CD4-positive, CD25-positive, alpha-beta regulatory T cell (primary cell): ENCODE data around the gene OR2T27. TPM values are rescaled to one million over a fixed set of nuclear protein-coding genes. Genes with fewer than 3 reads are reported as not detected.

Source experiments
- ATAC-seq, 2 donors: fragments of 150-1000 bp; cut with Tn5 transposase; one replicate each; pipeline ENCODE4 v1.10.0; 2021; ENCODE audit warnings: low read depth in 2 of 2, moderate number of reproducible peaks in 2 of 2, moderate library complexity in 1 of 2
- DNase-seq, 3 donors: peaks; one replicate each; pipeline versions ENCODE4 v3.0.0 to v3.0.0-alpha.2; 2012 to 2022; ENCODE audit warnings: mixed read lengths in 1 of 3
- H3K27ac ChIP-seq: one replicate; pipeline ENCODE4 v1.7.0; 2013; ENCODE audit warnings: mild to moderate bottlenecking, low read length; ENCODE audit not compliant: insufficient read depth, poor library complexity, severe bottlenecking
- H3K27me3 ChIP-seq: one replicate; pipeline ENCODE4 v1.7.0; 2013; ENCODE audit warnings: low read length; ENCODE audit not compliant: control insufficient read depth, insufficient read depth
- H3K36me3 ChIP-seq: one replicate; pipeline ENCODE4 v1.7.0; 2013; ENCODE audit warnings: mild to moderate bottlenecking, low read length, moderate library complexity; ENCODE audit not compliant: control insufficient read depth, insufficient read depth
- H3K4me1 ChIP-seq: 2 replicates; pipeline ENCODE4 v1.7.0; 2013; ENCODE audit warnings: mild to moderate bottlenecking, low read length; ENCODE audit not compliant: insufficient read depth, control insufficient read depth, poor library complexity, severe bottlenecking
- H3K4me3 ChIP-seq: one replicate; pipeline ENCODE4 v1.7.0; 2013; ENCODE audit warnings: low read depth, mild to moderate bottlenecking, low read length, moderate library complexity
- H3K9me3 ChIP-seq, 2 experiments: 1 replicate in 1 of 2; 2 replicates in 1 of 2; pipeline ENCODE4 v1.7.0; 2013; ENCODE audit warnings: low read length in 2 of 2, mild to moderate bottlenecking in 1 of 2, moderate library complexity in 1 of 2; ENCODE audit not compliant: control insufficient read depth in 2 of 2
- H3K27ac Mint-ChIP-seq, 3 donors: one replicate each; pipeline ENCODE4 v1.8.0; 2020 to 2022; ENCODE audit warnings: mild to moderate bottlenecking in 3 of 3, mixed read lengths in 3 of 3, moderate library complexity in 2 of 3
- H3K27me3 Mint-ChIP-seq: one replicate; pipeline ENCODE4 v1.8.0; 2022; ENCODE audit warnings: mild to moderate bottlenecking, mixed read lengths
- H3K36me3 Mint-ChIP-seq: one replicate; pipeline ENCODE4 v1.8.0; 2020; ENCODE audit warnings: mixed read lengths
- H3K4me1 Mint-ChIP-seq, 4 donors: one replicate each; pipeline ENCODE4 v1.8.0; 2020 to 2022; ENCODE audit warnings: mixed read lengths in 4 of 4, mild to moderate bottlenecking in 1 of 4
- H3K4me3 Mint-ChIP-seq, 4 donors: one replicate each; pipeline ENCODE4 v1.8.0; 2020 to 2022; ENCODE audit warnings: mild to moderate bottlenecking in 4 of 4, mixed read lengths in 4 of 4, moderate library complexity in 3 of 4
- H3K9me3 Mint-ChIP-seq, 7 donors: one replicate each; pipeline ENCODE4 v1.8.0; 2020 to 2022; ENCODE audit warnings: mixed read lengths in 7 of 7, mild to moderate bottlenecking in 3 of 7, moderate library complexity in 2 of 7
- polyA plus RNA-seq, 4 donors: library from polyadenylated mRNA; unstranded; fragments of 300-500 nt; fragmentation: Illumina TruSeq; gene quantifications; one replicate each; pipeline ENCODE4 v1.2.3, GENCODE V29; 2021
- total RNA-seq: library from RNA; stranded (reverse); gene quantifications from one replicate; pipeline ENCODE4 v1.2.3, GENCODE V29; 2022

OR2T27 gene
- total and polyA plus RNA-seq, 5 donors from 2014 or later = not detected

DNA sequence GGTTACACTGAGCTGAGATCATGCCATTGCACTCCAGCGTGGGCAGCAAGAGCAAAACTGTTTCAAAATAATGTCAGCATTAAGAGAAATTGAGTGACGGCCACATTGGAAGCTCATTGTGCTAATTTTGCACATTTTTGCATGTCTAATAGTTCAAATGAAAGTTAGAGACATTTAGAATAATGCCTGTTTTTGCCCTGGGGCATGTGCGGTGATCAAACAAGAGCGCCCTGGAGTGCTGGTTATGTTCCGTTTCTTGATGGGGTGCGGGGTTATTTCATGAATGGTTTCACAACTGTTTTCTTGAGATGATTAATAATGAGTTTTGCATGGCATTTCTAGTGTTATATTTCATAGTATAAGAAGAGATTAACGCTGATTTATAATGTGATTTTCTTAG is 33.6 kb downstream of the OR2T27 start:
- no peaks in the 10 kb centered on the region for H3K27me3 ChIP-seq
- ATAC-seq = no peak
- H3K36me3 ChIP-seq = no peaks in the 10 kb centered on the region
- H3K4me1 Mint-ChIP-seq = peaks cover 0 to 3% (median under 1%) of the 10 kb centered on the region in 4 donors
- no peaks in the 10 kb centered on the region for H3K27me3 Mint-ChIP-seq
- no peaks in the 10 kb centered on the region for H3K9me3 ChIP-seq
- H3K27ac Mint-ChIP-seq = no peak overlapping the region
- no peak overlapping the region for H3K4me3 Mint-ChIP-seq
- H3K4me1 ChIP-seq = no peaks in the 10 kb centered on the region
- H3K4me3 ChIP-seq = no peak overlapping the region
- no peaks in the 10 kb centered on the region for H3K36me3 Mint-ChIP-seq
- H3K9me3 Mint-ChIP-seq = no peaks in the 10 kb centered on the region
- H3K27ac ChIP-seq = no peak overlapping the region
- no peak for DNase-seq

DNA sequence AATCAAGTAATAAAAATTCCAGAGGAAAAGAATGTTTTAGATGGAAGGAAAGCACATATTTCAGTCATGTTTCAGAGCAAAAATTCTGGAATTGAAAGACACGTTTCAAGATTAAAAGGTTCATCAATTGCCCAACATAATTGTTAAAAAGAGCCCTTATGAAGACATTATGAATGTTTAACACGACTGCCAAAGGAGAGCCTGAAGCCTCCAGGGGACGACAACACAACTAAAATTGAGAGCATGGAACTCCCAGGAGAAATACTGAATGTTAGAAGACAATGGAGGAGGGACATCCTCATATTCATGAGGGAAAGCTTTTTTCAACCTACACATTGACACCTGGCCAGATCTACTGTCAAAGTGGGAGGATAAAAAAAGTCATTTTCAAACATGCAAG is 36.5 kb downstream of the OR2T27 start:
- no peaks in the 10 kb centered on the region for H3K9me3 ChIP-seq
- no peak overlapping the region for H3K4me3 ChIP-seq
- no peaks in the 10 kb centered on the region for H3K27me3 ChIP-seq
- Mint-ChIP-seq H3K36me3 (no peaks in the 10 kb centered on the region), H3K4me1 (peaks cover 0 to 3% (median under 1%) of the 10 kb centered on the region in 4 donors), H3K27me3 (no peaks in the 10 kb centered on the region), H3K4me3 (no peak overlapping the region), H3K27ac (peak overlapping the region in 1 of 3 donors; percentile 13), H3K9me3 (no peaks in the 10 kb centered on the region)
- no peak overlapping the region for H3K27ac ChIP-seq
- H3K36me3 ChIP-seq = no peaks in the 10 kb centered on the region
- ATAC-seq = no peak
- DNase-seq = peak in 2 of 3 donors; percentile 14 to 55
- H3K4me1 ChIP-seq = no peaks in the 10 kb centered on the region

DNA sequence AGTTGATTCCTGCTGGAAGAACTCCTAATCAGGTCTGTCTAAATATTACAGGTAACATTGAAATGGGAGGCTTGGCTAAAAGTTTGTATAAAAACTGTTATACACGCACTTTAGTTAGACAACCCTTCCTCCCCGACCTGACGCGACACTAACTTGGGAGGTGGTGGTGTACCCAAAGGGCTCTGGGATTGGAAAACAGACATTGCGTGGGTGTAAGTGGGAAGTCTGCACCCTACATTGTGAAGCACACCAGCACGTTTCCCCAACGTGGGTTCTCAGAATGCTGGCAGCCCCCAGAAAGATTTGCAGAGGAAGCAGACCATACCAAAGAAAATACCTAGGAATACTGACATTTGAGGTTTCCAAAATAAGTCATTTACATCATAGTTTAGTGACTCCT is 37.2 kb downstream of the OR2T27 start:
- Histone ChIP-seq H3K4me1 (no peaks in the 10 kb centered on the region), H3K27ac (no peak overlapping the region), H3K36me3 (no peaks in the 10 kb centered on the region), H3K4me3 (no peak overlapping the region), H3K9me3 (no peaks in the 10 kb centered on the region), H3K27me3 (no peaks in the 10 kb centered on the region)
- H3K9me3 Mint-ChIP-seq = no peaks in the 10 kb centered on the region
- H3K27ac Mint-ChIP-seq = no peak overlapping the region
- H3K4me3 Mint-ChIP-seq = no peak overlapping the region
- no peaks in the 10 kb centered on the region for H3K27me3 Mint-ChIP-seq
- H3K4me1 Mint-ChIP-seq = peaks cover 0 to 3% (median under 1%) of the 10 kb centered on the region in 4 donors
- no peaks in the 10 kb centered on the region for H3K36me3 Mint-ChIP-seq
- DNase-seq = no peak
- ATAC-seq = no peak

DNA sequence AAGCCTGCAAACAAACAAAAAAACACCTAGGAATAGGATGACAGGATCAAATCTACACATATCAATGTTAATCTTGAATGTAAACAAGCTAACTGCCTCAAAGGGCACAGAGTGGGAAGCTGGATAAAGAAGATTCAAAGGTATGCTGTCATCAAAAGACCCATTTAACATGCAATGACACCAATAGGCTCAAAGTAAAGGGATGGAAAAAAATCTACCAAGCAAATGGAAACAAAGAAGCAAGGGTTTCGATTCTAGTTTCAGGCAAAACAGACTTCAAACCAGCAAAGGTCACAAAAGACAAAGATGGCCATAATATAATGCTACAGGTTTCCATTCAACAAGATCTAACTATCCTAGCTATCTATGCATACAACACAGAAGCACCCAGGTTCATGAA is 41.6 kb downstream of the OR2T27 start:
- no peaks in the 10 kb centered on the region for H3K9me3 ChIP-seq
- Mint-ChIP-seq H3K36me3 (no peaks in the 10 kb centered on the region), H3K27ac (no peak overlapping the region), H3K4me1 (peaks cover 0 to 4% (median 0%) of the 10 kb centered on the region in 4 donors), H3K4me3 (no peak overlapping the region), H3K9me3 (no peaks in the 10 kb centered on the region), H3K27me3 (no peaks in the 10 kb centered on the region)
- H3K27me3 ChIP-seq = no peaks in the 10 kb centered on the region
- ATAC-seq (no peak), DNase-seq (no peak)
- H3K27ac ChIP-seq = no peak overlapping the region
- no peaks in the 10 kb centered on the region for H3K4me1 ChIP-seq
- H3K4me3 ChIP-seq = no peak overlapping the region
- H3K36me3 ChIP-seq = no peaks in the 10 kb centered on the region

DNA sequence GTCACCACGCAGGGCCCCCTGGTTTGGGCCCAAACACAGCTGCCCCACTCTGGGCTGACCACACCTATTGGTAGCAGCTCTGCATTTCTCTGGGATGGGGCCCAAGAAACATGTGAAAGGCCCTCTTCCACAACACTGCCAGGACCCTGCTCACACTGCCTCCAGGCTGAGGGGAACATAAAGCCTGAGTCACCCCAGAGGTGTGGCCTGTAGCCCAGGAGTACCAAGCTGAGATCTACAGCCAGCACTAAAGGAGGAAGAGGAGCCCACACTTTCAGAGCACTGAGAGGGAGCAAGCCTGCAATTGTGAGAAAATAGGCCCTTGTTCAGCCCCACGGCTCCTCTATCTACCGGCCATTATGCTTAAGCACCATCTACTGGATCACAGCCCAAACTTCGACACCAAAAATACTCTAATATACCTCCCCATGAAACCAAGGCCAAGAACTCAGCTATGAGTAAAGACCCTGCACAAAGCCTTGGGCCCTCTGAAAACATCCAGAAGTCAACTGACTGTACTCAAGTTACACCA is 43.4 kb downstream of the OR2T27 start:
- H3K36me3 Mint-ChIP-seq = no peaks in the 10 kb centered on the region
- no peaks in the 10 kb centered on the region for H3K27me3 Mint-ChIP-seq
- no peak overlapping the region for H3K27ac ChIP-seq
- no peaks in the 10 kb centered on the region for H3K9me3 ChIP-seq
- H3K27me3 ChIP-seq = no peaks in the 10 kb centered on the region
- H3K4me1 Mint-ChIP-seq = peaks cover 0 to 2% (median 0%) of the 10 kb centered on the region in 4 donors
- H3K4me1 ChIP-seq = no peaks in the 10 kb centered on the region
- DNase-seq (peak in 2 of 3 donors; percentile 8 to 25), ATAC-seq (peak; percentile 28 to 34)
- peak overlapping the region in 1 of 3 donors; percentile 17 for H3K27ac Mint-ChIP-seq
- H3K9me3 Mint-ChIP-seq = no peaks in the 10 kb centered on the region
- H3K4me3 ChIP-seq = no peak overlapping the region
- H3K4me3 Mint-ChIP-seq = no peak overlapping the region
- H3K36me3 ChIP-seq = no peaks in the 10 kb centered on the region

DNA sequence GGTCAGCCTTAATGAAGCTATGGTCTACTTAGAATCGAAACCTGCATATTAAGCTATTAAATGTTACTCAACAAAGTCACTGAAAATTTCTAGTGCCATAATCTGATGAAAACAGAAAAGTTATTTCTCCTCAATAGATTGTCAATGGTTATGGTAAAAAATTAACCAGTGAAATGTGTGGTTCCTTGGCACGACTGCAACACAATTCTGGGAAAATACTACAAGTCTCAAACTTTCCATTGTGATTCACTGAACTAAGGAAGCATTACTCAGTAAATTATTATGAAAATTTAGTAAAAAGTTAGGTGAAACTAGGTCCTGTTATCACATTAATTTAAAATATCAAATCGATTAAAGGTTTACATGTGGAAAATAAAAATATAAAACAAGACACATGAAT is 45.0 kb downstream of the OR2T27 start:
- no peak overlapping the region for H3K4me3 Mint-ChIP-seq
- H3K27ac Mint-ChIP-seq = no peak overlapping the region
- H3K27ac ChIP-seq = no peak overlapping the region
- H3K36me3 Mint-ChIP-seq = no peaks in the 10 kb centered on the region
- DNase-seq = no peak
- H3K9me3 Mint-ChIP-seq = no peaks in the 10 kb centered on the region
- peaks cover 0 to 2% (median 0%) of the 10 kb centered on the region in 4 donors for H3K4me1 Mint-ChIP-seq
- no peaks in the 10 kb centered on the region for H3K36me3 ChIP-seq
- H3K27me3 Mint-ChIP-seq = no peaks in the 10 kb centered on the region
- no peak overlapping the region for H3K4me3 ChIP-seq
- ATAC-seq = no peak
- no peaks in the 10 kb centered on the region for H3K27me3 ChIP-seq
- H3K9me3 ChIP-seq = no peaks in the 10 kb centered on the region
- H3K4me1 ChIP-seq = no peaks in the 10 kb centered on the region

Other genes with a start within 250 kb of the OR2T27 start
- not detected for gene OR2T2, start 209.9 kb downstream of the OR2T27 start, total RNA-seq
- not detected for gene OR2T2, start 209.9 kb downstream of the OR2T27 start, polyA plus RNA-seq
- gene OR2T3, start 182.2 kb downstream of the OR2T27 start, total RNA-seq = not detected
- not detected for gene OR2T3, start 182.2 kb downstream of the OR2T27 start, polyA plus RNA-seq
- not detected for gene OR2T5, start 166.9 kb downstream of the OR2T27 start, total RNA-seq
- gene OR2T5, start 166.9 kb downstream of the OR2T27 start, polyA plus RNA-seq = not detected
- gene OR2G6, start 147.5 kb downstream of the OR2T27 start, total RNA-seq = not detected
- not detected for gene OR2G6, start 147.5 kb downstream of the OR2T27 start, polyA plus RNA-seq
- not detected for gene OR2T29, start 92.8 kb downstream of the OR2T27 start, total RNA-seq
- not detected for gene OR2T29, start 92.8 kb downstream of the OR2T27 start, polyA plus RNA-seq
- gene OR2T34, start 80.8 kb downstream of the OR2T27 start, total RNA-seq = not detected
- gene OR2T34, start 80.8 kb downstream of the OR2T27 start, polyA plus RNA-seq = not detected
- gene OR2T10, start 57.8 kb downstream of the OR2T27 start, total RNA-seq = not detected
- gene OR2T10, start 57.8 kb downstream of the OR2T27 start, polyA plus RNA-seq = not detected
- gene OR2T11, start 20.4 kb downstream of the OR2T27 start, total RNA-seq = not detected
- gene OR2T11, start 20.4 kb downstream of the OR2T27 start, polyA plus RNA-seq = not detected
- not detected for gene OR2T35, start 10.2 kb downstream of the OR2T27 start, total RNA-seq
- gene OR2T35, start 10.2 kb downstream of the OR2T27 start, polyA plus RNA-seq = not detected
- gene OR14I1, start 47.2 kb upstream of the OR2T27 start, total RNA-seq = not detected
- not detected for gene OR14I1, start 47.2 kb upstream of the OR2T27 start, polyA plus RNA-seq
- gene LYPD8, start 100.2 kb upstream of the OR2T27 start, total RNA-seq = not detected
- gene LYPD8, start 100.2 kb upstream of the OR2T27 start, polyA plus RNA-seq = under 1 TPM in 1 of 4 donors, not detected in 3; 0.22 TPM
- gene SH3BP5L, start 170.4 kb upstream of the OR2T27 start, total RNA-seq = 18.3 TPM
- 1 to 10 TPM; 2.2 to 6.5 (median 4.5) TPM for gene SH3BP5L, start 170.4 kb upstream of the OR2T27 start, polyA plus RNA-seq
- gene ZNF672, start 182.7 kb upstream of the OR2T27 start, total RNA-seq = 39.1 TPM
- 10 to 100 TPM; 24.8 to 33.3 (median 27.5) TPM for gene ZNF672, start 182.7 kb upstream of the OR2T27 start, polyA plus RNA-seq
- 50.6 TPM for gene ZNF692, start 203.6 kb upstream of the OR2T27 start, total RNA-seq
- gene ZNF692, start 203.6 kb upstream of the OR2T27 start, polyA plus RNA-seq = 1 to 10 TPM; 6.0 to 9.8 (median 7.2) TPM